ENCODE measurements around the gene SCD. TPM values are rescaled to one million over a fixed set of nuclear protein-coding genes. Genes with fewer than 3 reads are reported as not detected.

Gene SCD
- total RNA-seq, 2 experiments from 2014 or later: 1.7 TPM

DNA sequence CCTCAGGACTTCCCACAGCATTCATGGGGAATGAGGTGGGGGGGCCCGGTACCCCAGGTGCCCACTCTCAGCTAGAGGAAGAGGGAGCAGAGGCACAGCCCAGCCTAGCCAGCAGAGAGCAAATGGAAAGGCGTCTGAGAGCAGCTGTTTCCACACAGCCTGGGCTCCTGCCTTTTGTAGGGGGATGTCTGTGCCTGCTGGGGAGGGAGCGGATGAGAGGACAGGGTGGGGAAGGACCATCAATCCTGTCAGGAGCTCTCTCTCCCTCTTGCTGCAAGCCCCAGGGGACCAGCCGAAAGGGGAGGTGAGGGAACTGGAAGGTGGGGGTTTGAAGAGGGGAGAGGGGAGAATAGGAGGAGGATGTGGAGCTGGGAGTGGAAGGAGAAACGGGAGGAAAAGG, 17.0 kb upstream of the SCD start, which contains the start of gene PKD2L1:
Gene PKD2L1 (minus strand): TSS at position 150 of the 400 bp plus-strand sequence. CDS start 125 bp downstream, at position 25.
- H3K4me3 Mint-ChIP-seq: no peak within 1 kb of the TSS
- intact Hi-C loops (cut with DNase I, micrococcal nuclease): no loop called here
- DNase-seq: no peak
- H3K27me3 Mint-ChIP-seq: peaks cover 16% of the 10 kb centered on the region
- peaks cover 5% of the 10 kb centered on the region for H3K4me1 ChIP-seq (ENCODE audit: insufficient read depth, low read length)
- no peak within 1 kb of the TSS for H3K27ac ChIP-seq (ENCODE audit: low read depth in 1 of 2, low read length in 2 of 2)
- no peaks in the 10 kb centered on the region for H3K36me3 ChIP-seq (ENCODE audit: insufficient read depth, low read length)
- no peak within 1 kb of the TSS for H3K4me3 ChIP-seq (ENCODE audit: low read length)
- ChIA-PET POLR2A (no interaction called here), CTCF (interaction anchor here (1.4 kb wide), 1 partner anchor 189 kb away, joined by 4 read pairs; no protein-coding TSS in a partner anchor)
- H3K27me3 ChIP-seq (ENCODE audit: control insufficient read depth in 1 of 2, insufficient read depth in 2 of 2, low read length in 2 of 2): peaks cover 0 to 3% of the 10 kb centered on the region in 2 experiments
- no peak within 1 kb of the TSS for H3K27ac Mint-ChIP-seq
- no peaks in the 10 kb centered on the region for H3K36me3 Mint-ChIP-seq (ENCODE audit: low read depth)
- no peak for ATAC-seq (ENCODE audit: poor library complexity)
- TF ChIP-seq, protein P1, sequence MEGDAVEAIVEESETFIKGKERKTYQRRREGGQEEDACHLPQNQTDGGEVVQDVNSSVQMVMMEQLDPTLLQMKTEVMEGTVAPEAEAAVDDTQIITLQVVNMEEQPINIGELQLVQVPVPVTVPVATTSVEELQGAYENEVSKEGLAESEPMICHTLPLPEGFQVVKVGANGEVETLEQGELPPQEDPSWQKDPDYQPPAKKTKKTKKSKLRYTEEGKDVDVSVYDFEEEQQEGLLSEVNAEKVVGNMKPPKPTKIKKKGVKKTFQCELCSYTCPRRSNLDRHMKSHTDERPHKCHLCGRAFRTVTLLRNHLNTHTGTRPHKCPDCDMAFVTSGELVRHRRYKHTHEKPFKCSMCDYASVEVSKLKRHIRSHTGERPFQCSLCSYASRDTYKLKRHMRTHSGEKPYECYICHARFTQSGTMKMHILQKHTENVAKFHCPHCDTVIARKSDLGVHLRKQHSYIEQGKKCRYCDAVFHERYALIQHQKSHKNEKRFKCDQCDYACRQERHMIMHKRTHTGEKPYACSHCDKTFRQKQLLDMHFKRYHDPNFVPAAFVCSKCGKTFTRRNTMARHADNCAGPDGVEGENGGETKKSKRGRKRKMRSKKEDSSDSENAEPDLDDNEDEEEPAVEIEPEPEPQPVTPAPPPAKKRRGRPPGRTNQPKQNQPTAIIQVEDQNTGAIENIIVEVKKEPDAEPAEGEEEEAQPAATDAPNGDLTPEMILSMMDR (IDR thresholded peaks at IDR 0.05): no peak
- peaks cover 6% of the 10 kb centered on the region for H3K4me1 Mint-ChIP-seq (ENCODE audit: low read depth)
- H3K9me3 Mint-ChIP-seq: no peaks in the 10 kb centered on the region
- H3K9me3 ChIP-seq (ENCODE audit: control insufficient read depth in 1 of 2, insufficient read depth in 1 of 2, low read length in 2 of 2): no peaks in the 10 kb centered on the region

DNA sequence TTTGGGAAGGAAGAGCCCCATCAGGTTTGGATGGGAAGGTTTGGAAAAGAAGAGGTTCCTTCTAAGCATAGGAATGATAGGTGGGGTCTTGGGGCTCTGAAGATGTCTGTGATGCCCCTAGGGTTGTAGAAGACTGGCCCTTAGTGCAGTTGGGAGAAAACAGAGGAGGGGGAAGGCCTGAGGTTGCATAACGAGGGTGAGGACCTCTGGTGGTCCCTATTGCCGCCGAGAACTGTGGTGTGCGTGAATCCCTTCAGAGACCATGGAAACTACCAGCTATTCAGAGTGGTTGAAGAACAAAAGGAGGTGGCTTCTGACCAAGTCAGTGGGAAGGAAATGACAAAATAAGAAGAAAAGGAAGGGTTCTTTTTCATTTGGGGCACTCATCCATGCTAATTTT, 13.9 kb upstream of the SCD start:
- Mint-ChIP-seq H3K4me1 (ENCODE audit: low read depth) (no peaks in the 10 kb centered on the region), H3K27me3 (peaks cover 16% of the 10 kb centered on the region), H3K27ac (no peak overlapping the region), H3K9me3 (no peaks in the 10 kb centered on the region), H3K36me3 (ENCODE audit: low read depth) (no peaks in the 10 kb centered on the region), H3K4me3 (no peak overlapping the region)
- no peak for ATAC-seq (ENCODE audit: poor library complexity)
- no peaks in the 10 kb centered on the region for H3K9me3 ChIP-seq (ENCODE audit: control insufficient read depth in 1 of 2, insufficient read depth in 1 of 2, low read length in 2 of 2)
- ChIA-PET POLR2A (no interaction called here), CTCF (no interaction called here)
- H3K27me3 ChIP-seq (ENCODE audit: control insufficient read depth in 1 of 2, insufficient read depth in 2 of 2, low read length in 2 of 2): peaks cover 0 to 3% of the 10 kb centered on the region in 2 experiments
- H3K27ac ChIP-seq (ENCODE audit: low read depth in 1 of 2, low read length in 2 of 2): no peak overlapping the region
- DNase-seq: no peak
- H3K4me3 ChIP-seq (ENCODE audit: low read length): no peak overlapping the region
- TF ChIP-seq, protein P1 (IDR thresholded peaks at IDR 0.05): no peak
- intact Hi-C loops (cut with DNase I, micrococcal nuclease): no loop called here
- H3K4me1 ChIP-seq (ENCODE audit: insufficient read depth, low read length): no peaks in the 10 kb centered on the region
- H3K36me3 ChIP-seq (ENCODE audit: insufficient read depth, low read length): no peaks in the 10 kb centered on the region

DNA sequence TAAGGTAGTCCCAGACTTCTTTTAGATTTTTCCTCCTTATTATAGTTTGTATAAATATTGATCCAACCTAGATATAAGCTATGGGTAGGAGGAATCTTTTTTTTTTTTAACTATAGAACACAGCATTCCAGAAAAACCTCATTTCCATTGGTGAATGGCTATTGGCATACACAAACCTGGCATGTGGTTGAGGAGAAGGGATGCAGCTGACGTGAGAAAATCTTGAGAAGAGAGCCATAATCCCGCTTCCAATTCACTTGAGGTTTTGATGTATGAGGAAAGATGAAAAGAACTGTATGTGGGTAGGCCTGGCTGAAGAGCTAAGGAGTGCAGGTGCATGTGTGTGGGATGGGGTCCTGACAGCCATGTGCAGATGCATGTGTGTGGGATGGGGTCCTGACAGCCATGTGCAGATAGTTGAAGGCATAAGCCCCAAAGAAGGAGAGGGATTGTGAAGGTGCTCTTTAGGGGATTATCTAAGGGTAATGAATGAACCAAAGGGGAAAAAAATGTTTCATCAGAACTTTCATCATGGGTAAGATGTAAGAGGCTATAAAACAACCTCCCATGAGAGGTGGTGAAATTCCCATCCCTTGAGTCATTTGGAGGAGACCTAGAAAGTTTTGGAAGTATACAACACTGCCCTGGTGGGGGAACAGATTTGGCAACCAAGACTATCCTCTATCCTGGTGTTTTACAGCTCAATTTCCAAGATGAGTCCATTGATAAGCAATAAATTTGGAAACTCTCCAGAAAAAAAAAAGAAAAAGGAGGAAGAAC, 13.2 kb upstream of the SCD start:
- Histone ChIP-seq H3K4me1 (ENCODE audit: insufficient read depth, low read length) (no peaks in the 10 kb centered on the region), H3K27me3 (ENCODE audit: control insufficient read depth in 1 of 2, insufficient read depth in 2 of 2, low read length in 2 of 2) (peaks cover 0 to 3% of the 10 kb centered on the region in 2 experiments), H3K36me3 (ENCODE audit: insufficient read depth, low read length) (no peaks in the 10 kb centered on the region), H3K27ac (ENCODE audit: low read depth in 1 of 2, low read length in 2 of 2) (no peak overlapping the region), H3K9me3 (ENCODE audit: control insufficient read depth in 1 of 2, insufficient read depth in 1 of 2, low read length in 2 of 2) (no peaks in the 10 kb centered on the region), H3K4me3 (ENCODE audit: low read length) (no peak overlapping the region)
- intact Hi-C loops (cut with DNase I, micrococcal nuclease): no loop called here
- Mint-ChIP-seq H3K36me3 (ENCODE audit: low read depth) (no peaks in the 10 kb centered on the region), H3K9me3 (no peaks in the 10 kb centered on the region), H3K4me1 (ENCODE audit: low read depth) (no peaks in the 10 kb centered on the region), H3K4me3 (no peak overlapping the region), H3K27me3 (peaks cover 19% of the 10 kb centered on the region), H3K27ac (no peak overlapping the region)
- ChIA-PET CTCF (no interaction called here), POLR2A (no interaction called here)
- no peak for DNase-seq
- no peak for ATAC-seq (ENCODE audit: poor library complexity)
- TF ChIP-seq, protein P1 (IDR thresholded peaks at IDR 0.05): no peak
